Lower lobe of right lung (tissue), 2 donors: ENCODE data around the gene TPRA1. TPM values are rescaled to one million over a fixed set of nuclear protein-coding genes. Genes with fewer than 3 reads are reported as not detected.

Experiments used
- ATAC-seq, 2 donors: fragments of 200-7000 bp; cut with Tn5 transposase; one replicate each; pipeline ENCODE4 v1.9.1; 2020 to 2022; ENCODE audit warnings: mild to moderate bottlenecking in 2 of 2, moderate library complexity in 2 of 2
- DNase-seq: peaks from one replicate; pipeline ENCODE4 v3.0.0-alpha.2; 2020
- H3K27ac ChIP-seq: fragments of 200-600 bp; one replicate; pipeline ENCODE4 v1.8.0; 2022
- H3K27me3 ChIP-seq: fragments of 200-600 bp; one replicate; pipeline ENCODE4 v1.8.0; 2022; ENCODE audit warnings: low read depth
- H3K36me3 ChIP-seq: fragments of 200-600 bp; one replicate; pipeline ENCODE4 v1.8.0; 2022; ENCODE audit warnings: mild to moderate bottlenecking
- H3K4me1 ChIP-seq: fragments of 200-600 bp; one replicate; pipeline ENCODE4 v1.8.0; 2022
- H3K4me3 ChIP-seq: fragments of 200-600 bp; one replicate; pipeline ENCODE4 v1.8.0; 2022; ENCODE audit warnings: mild to moderate bottlenecking
- H3K9me3 ChIP-seq: fragments of 200-600 bp; one replicate; pipeline ENCODE4 v1.8.0; 2022
- intact Hi-C: fragments of 100-400 bp; cut with DNase I; formaldehyde crosslinking; loops from one replicate; pipeline ENCODE4 v1.11.0; 2022
- total RNA-seq: library from RNA; stranded (reverse); fragmentation: NEBNext Ultra II Directional; extraction: Animal tissue kit (Norgen Biotek cat#: 25700); gene quantifications from one replicate; pipeline ENCODE4 v1.2.1, GENCODE V29; 2021
- TF ChIP-seq, protein P1 (sequence below): fragments of 200-600 bp; IDR thresholded peaks from one replicate; pipeline ENCODE4 v1.8.0; 2022; ENCODE audit warnings: antibody characterized with exemption, mild to moderate bottlenecking
- donor health status: DM: no; HTN: yes; CAD: no; lungs with severe emphysema.

TPRA1 gene
- total RNA-seq, 1 donor from 2014 or later = 38.8 TPM

GRCh38 chr3:127634653-127635052 is 44.1 kb upstream of the TPRA1 start:
- H3K4me3 ChIP-seq = no peak overlapping the region
- TF ChIP-seq, protein P1, sequence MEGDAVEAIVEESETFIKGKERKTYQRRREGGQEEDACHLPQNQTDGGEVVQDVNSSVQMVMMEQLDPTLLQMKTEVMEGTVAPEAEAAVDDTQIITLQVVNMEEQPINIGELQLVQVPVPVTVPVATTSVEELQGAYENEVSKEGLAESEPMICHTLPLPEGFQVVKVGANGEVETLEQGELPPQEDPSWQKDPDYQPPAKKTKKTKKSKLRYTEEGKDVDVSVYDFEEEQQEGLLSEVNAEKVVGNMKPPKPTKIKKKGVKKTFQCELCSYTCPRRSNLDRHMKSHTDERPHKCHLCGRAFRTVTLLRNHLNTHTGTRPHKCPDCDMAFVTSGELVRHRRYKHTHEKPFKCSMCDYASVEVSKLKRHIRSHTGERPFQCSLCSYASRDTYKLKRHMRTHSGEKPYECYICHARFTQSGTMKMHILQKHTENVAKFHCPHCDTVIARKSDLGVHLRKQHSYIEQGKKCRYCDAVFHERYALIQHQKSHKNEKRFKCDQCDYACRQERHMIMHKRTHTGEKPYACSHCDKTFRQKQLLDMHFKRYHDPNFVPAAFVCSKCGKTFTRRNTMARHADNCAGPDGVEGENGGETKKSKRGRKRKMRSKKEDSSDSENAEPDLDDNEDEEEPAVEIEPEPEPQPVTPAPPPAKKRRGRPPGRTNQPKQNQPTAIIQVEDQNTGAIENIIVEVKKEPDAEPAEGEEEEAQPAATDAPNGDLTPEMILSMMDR = no peak
- intact Hi-C loops = no loop called here
- H3K27ac ChIP-seq = no peak overlapping the region
- H3K27me3 ChIP-seq = peaks cover 30% of the 10 kb centered on the region
- no peaks in the 10 kb centered on the region for H3K9me3 ChIP-seq
- no peaks in the 10 kb centered on the region for H3K36me3 ChIP-seq
- H3K4me1 ChIP-seq = peaks cover 10% of the 10 kb centered on the region
- no peak for DNase-seq
- ATAC-seq = no peak

DNA sequence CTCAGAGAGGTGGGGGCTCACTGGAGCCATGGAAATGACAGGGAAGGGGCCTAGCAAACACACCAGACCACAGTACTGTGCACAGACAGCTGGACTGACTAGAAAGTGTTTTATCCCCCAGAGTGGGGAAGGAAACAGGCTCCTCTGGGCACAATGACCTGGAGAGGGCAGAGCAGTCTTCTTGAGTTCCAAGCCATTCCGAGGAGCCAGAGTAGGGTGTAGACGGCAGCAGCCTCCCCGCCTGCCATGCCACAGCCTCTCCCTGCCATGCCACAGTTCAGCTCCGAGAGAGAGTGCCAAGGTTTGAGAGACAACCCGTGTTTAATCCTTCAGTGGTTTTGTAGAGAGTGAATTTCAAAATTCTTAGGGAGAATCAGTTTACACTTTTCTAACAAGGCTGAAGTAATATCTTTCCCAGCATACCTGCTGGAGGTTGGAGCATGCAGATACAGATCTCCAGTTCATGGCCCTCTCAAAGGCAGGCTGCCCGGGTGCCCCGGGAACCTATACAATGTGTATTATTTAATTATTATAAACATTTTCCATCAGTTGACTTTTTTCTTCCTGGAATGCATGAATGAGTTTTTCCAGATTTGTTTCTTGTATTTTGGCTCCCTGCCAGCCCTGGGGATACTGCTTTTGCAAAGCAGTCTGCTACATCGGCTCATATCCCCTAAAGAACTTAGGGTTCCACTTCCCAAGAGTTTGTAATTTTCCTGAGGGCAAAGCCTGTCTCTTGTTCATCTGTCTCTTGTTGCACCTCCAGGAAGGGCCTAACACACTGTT is 41.7 kb upstream of the TPRA1 start:
- DNase-seq = no peak
- intact Hi-C loops = no loop called here
- no peaks in the 10 kb centered on the region for H3K36me3 ChIP-seq
- peaks cover 14% of the 10 kb centered on the region for H3K4me1 ChIP-seq
- H3K27ac ChIP-seq = no peak overlapping the region
- peaks cover 33% of the 10 kb centered on the region for H3K27me3 ChIP-seq
- TF ChIP-seq, protein P1 = no peak
- H3K9me3 ChIP-seq = no peaks in the 10 kb centered on the region
- ATAC-seq = no peak
- no peak overlapping the region for H3K4me3 ChIP-seq

GRCh38 chr3:127630811-127631714 is 40.5 kb upstream of the TPRA1 start:
- Histone ChIP-seq H3K36me3 (no peaks in the 10 kb centered on the region), H3K9me3 (no peaks in the 10 kb centered on the region), H3K4me3 (no peak overlapping the region), H3K27me3 (peaks cover 33% of the 10 kb centered on the region), H3K27ac (no peak overlapping the region), H3K4me1 (peaks cover 14% of the 10 kb centered on the region)
- TF ChIP-seq, protein P1 = no peak
- DNase-seq (no peak), ATAC-seq (no peak)
- intact Hi-C loops = no loop called here

GRCh38 chr3:127629467-127630403 is 39.2 kb upstream of the TPRA1 start:
- intact Hi-C loops = no loop called here
- DNase-seq (no peak), ATAC-seq (peak; percentile 31 to 41)
- TF ChIP-seq, protein P1 = no peak
- Histone ChIP-seq H3K27me3 (peaks cover 33% of the 10 kb centered on the region), H3K9me3 (no peaks in the 10 kb centered on the region), H3K4me1 (peaks cover 14% of the 10 kb centered on the region), H3K36me3 (no peaks in the 10 kb centered on the region), H3K4me3 (peak overlapping the region; percentile 57), H3K27ac (no peak overlapping the region)
